Activated CD8-positive, alpha-beta memory T cell treated with anti-CD3 and anti-CD28 coated beads for 48 hours (primary cell): ENCODE results near the gene SLC4A8.
A peak's percentile ranks its signal among the peaks of the same experiment; 100 is the strongest.

Experiments
- DNase-seq, 3 experiments: peaks; one replicate each; pipeline ENCODE4 v3.0.0-alpha.2; 2020; ENCODE audit warnings: low read depth in 2 of 3, low spot score in 2 of 3

Gene SLC4A8

GRCh38 chr12:51524386-51524901 is 99.8 kb downstream of the SLC4A8 start:
- DNase-seq = no peak

- DNase-seq = no peak
These were observed 100.9 kb downstream of the SLC4A8 start for GRCh38 chr12:51525518-51525917.

- DNase-seq = no peak
These were observed 103.3 kb downstream of the SLC4A8 start for GRCh38 chr12:51527966-51528365.

GRCh38 chr12:51528852-51529650 is 104.4 kb downstream of the SLC4A8 start:
- DNase-seq = no peak

GRCh38 chr12:51529651-51529970 is 105.0 kb downstream of the SLC4A8 start:
- no peak for DNase-seq

GRCh38 chr12:51530208-51530607 is 105.6 kb downstream of the SLC4A8 start:
- no peak for DNase-seq

- DNase-seq = no peak
These were observed 106.8 kb downstream of the SLC4A8 start for GRCh38 chr12:51531284-51531977.

- peak; percentile 48 to 56 (median 53) for DNase-seq
These were observed 107.4 kb downstream of the SLC4A8 start for GRCh38 chr12:51531978-51532497.

GRCh38 chr12:51533799-51534198 is 109.2 kb downstream of the SLC4A8 start:
- DNase-seq = no peak

GRCh38 chr12:51534216-51535074 is 109.8 kb downstream of the SLC4A8 start:
- DNase-seq = no peak

- DNase-seq = no peak
These were observed 111.5 kb downstream of the SLC4A8 start for GRCh38 chr12:51536159-51536558.

- no peak for DNase-seq
These were observed 113.5 kb downstream of the SLC4A8 start for GRCh38 chr12:51538149-51538548.

GRCh38 chr12:51538599-51538998 is 114.0 kb downstream of the SLC4A8 start:
- DNase-seq = no peak

- DNase-seq = no peak
These were observed 116.4 kb downstream of the SLC4A8 start for GRCh38 chr12:51540996-51541395.

- no peak for DNase-seq
These were observed 121.5 kb downstream of the SLC4A8 start for GRCh38 chr12:51546097-51546496.

- DNase-seq = no peak
These were observed 123.0 kb downstream of the SLC4A8 start for GRCh38 chr12:51547606-51548005.

- DNase-seq = no peak
These were observed 123.6 kb downstream of the SLC4A8 start for GRCh38 chr12:51548241-51548640.

- DNase-seq = no peak
These were observed 125.0 kb downstream of the SLC4A8 start for GRCh38 chr12:51549637-51550036.
